C4-2B (cell line): ENCODE results near the gene GPHN.

Experiments
- CTCF ChIP-seq: fragments of 450-650 bp; conservative IDR thresholded peaks from 2 replicates; pipeline ENCODE4 v1.5.1; 2017; ENCODE audit warnings: mild to moderate bottlenecking
- ZFX ChIP-seq: fragments of 450-650 bp; IDR thresholded peaks from 2 replicates; pipeline ENCODE4 v1.6.1; 2017

DNA sequence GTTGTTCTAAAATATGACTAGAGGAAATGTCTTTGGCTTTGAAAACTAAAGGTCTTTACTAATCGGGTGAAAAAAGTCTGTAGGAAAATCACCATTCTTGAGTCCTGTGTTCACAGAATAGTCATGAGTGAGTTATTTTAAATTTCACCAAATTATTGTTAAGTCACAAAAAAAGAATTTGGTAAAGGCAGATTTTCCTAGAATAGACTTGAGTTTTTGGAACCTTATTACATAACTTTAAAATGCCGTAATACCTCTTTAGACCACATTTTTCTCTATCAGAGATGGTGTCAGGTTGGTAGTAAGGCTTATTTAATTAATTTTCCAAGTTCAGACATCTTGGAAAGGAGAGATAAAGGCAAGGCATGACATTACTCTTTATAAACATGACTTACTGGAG lies 496.6 kb downstream of the GPHN start:
- TF ChIP-seq CTCF = no peak
- TF ChIP-seq ZFX = no peak
